HFFc6 (cell line): ENCODE data around the gene RIMS4. TPM values are rescaled to one million over a fixed set of nuclear protein-coding genes. Genes with fewer than 3 reads are reported as not detected.
"Not testable (repeated sequence)": the region's sequence is repeated elsewhere in the genome, so short reads cannot be mapped to it uniquely, and the experiment has no call there.

ENCODE experiments used
- DNase-seq: peaks from one replicate; pipeline ENCODE4 v3.0.0-alpha.2; 2018
- H3K27ac Mint-ChIP-seq: 2 replicates; pipeline ENCODE4 v1.8.0; 2020; ENCODE audit warnings: mild to moderate bottlenecking, mixed read lengths
- H3K27me3 Mint-ChIP-seq: 2 replicates; pipeline ENCODE4 v1.8.0; 2021; ENCODE audit warnings: mild to moderate bottlenecking, moderate library complexity, mixed read lengths; ENCODE audit not compliant: insufficient read depth
- H3K36me3 Mint-ChIP-seq: 2 replicates; pipeline ENCODE4 v1.8.0; 2021; ENCODE audit warnings: low read depth, mixed read lengths
- H3K4me1 Mint-ChIP-seq: 2 replicates; pipeline ENCODE4 v1.8.0; 2020; ENCODE audit warnings: low read depth, mixed read lengths
- H3K4me3 Mint-ChIP-seq: 2 replicates; pipeline ENCODE4 v1.8.0; 2020; ENCODE audit warnings: mild to moderate bottlenecking, moderate library complexity, mixed read lengths
- H3K9me3 Mint-ChIP-seq: 2 replicates; pipeline ENCODE4 v1.8.0; 2020; ENCODE audit warnings: mild to moderate bottlenecking, mixed read lengths
- total RNA-seq, 6 experiments: library from RNA; stranded (reverse); fragmentation: NEBNext Ultra II Directional; extraction: Animal tissue kit (Norgen Biotek cat#: 25700); gene quantifications; 2 replicates in 1 of 6; 3 replicates in 5 of 6; pipeline ENCODE4 v1.2.3, GENCODE V29; 2021
- TF ChIP-seq, protein P1 (sequence below): fragments of 200-600 bp; sonication (generic); IDR thresholded peaks from 2 replicates; pipeline ENCODE4 v1.5.0; 2021; ENCODE audit warnings: antibody characterized with exemption, mild to moderate bottlenecking

The RIMS4 gene
- total RNA-seq, 6 experiments from 2014 or later: not detected

DNA sequence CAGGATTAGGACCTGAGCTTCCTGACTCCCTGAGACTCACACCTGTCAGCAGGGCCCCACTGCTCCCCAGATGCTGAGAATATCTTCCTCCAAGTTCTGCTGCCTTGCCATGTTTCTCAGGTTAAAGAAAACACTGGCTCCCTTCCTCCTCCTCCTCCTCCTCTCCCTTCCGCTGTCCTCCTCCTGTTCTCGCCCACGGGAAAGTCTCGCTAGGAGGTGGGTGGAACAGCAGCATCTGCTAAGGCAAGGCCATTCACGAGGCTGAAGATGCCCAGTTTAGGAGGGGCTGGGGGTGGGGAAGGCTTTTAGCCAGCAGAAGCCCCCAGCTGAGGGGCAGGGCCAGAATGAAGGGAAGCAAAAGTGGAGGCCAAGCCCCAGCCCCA lies 40.9 kb downstream of the RIMS4 start:
- no peaks in the 10 kb centered on the region for H3K36me3 Mint-ChIP-seq
- H3K9me3 Mint-ChIP-seq: no peaks in the 10 kb centered on the region
- H3K27ac Mint-ChIP-seq: no peak overlapping the region
- no peak for DNase-seq
- TF ChIP-seq, protein P1, sequence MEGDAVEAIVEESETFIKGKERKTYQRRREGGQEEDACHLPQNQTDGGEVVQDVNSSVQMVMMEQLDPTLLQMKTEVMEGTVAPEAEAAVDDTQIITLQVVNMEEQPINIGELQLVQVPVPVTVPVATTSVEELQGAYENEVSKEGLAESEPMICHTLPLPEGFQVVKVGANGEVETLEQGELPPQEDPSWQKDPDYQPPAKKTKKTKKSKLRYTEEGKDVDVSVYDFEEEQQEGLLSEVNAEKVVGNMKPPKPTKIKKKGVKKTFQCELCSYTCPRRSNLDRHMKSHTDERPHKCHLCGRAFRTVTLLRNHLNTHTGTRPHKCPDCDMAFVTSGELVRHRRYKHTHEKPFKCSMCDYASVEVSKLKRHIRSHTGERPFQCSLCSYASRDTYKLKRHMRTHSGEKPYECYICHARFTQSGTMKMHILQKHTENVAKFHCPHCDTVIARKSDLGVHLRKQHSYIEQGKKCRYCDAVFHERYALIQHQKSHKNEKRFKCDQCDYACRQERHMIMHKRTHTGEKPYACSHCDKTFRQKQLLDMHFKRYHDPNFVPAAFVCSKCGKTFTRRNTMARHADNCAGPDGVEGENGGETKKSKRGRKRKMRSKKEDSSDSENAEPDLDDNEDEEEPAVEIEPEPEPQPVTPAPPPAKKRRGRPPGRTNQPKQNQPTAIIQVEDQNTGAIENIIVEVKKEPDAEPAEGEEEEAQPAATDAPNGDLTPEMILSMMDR: no peak
- peaks cover 6% of the 10 kb centered on the region; the same call in 1 of the 2 replicates for H3K4me1 Mint-ChIP-seq
- H3K4me3 Mint-ChIP-seq: no peak overlapping the region
- peaks cover 25% of the 10 kb centered on the region for H3K27me3 Mint-ChIP-seq

DNA sequence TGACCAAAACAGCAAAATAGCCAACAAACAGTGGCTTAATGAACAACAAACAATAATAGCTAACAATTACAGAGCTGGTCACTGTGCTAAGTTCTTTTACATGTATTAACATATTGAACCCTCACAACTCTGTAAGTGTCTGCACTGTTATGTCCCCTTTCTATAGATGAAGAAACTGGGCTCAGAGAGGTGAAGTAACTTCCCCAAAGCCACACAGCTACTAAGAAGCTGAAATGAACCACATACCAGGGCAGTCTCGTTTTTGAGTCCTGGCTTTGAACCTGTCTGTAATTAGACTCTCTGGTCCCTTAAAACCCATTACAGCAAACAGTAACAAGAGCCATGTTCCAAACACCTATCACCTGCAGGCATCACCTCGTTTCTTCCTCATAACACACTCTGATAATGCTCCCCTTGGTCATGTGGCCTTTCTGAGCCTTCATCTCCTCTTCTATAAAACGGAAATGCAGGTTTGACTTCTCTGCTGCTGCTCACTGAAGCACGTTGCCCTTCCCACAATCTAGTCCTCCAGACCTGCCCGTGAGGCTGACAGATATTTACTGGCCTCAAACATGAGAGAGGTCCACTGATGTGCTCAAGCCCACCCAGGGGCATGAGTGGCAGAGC lies 41.4 kb downstream of the RIMS4 start:
- Mint-ChIP-seq H3K27me3 (peaks cover 28% of the 10 kb centered on the region), H3K4me3 (no peak overlapping the region), H3K9me3 (no peaks in the 10 kb centered on the region), H3K27ac (no peak overlapping the region), H3K4me1 (peaks cover 6% of the 10 kb centered on the region; the same call in 1 of the 2 replicates), H3K36me3 (no peaks in the 10 kb centered on the region)
- no peak for DNase-seq
- TF ChIP-seq, protein P1: no peak

DNA sequence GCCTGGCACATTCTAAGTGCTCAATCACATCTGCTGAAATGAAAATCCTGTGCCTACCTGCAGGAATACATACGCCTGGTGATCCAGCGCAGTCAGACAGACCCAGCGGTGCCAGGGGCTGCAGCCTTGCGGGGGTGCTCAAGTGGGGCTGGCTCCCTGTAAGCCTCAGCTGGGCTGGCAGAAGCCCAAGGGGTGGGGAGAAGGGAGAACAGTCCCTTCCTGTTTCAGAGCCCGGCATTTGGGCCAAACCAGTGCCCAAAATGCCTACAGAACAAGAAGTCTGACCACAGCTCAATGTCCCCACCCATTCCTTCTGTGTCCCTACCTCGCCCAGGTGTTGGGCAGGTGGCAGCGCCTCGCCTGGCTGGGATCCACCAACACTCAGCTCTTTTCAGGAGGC lies 42.1 kb downstream of the RIMS4 start:
- TF ChIP-seq, protein P1: no peak
- H3K4me1 Mint-ChIP-seq: peaks cover 6% of the 10 kb centered on the region; the same call in 1 of the 2 replicates
- H3K27ac Mint-ChIP-seq: no peak overlapping the region
- no peaks in the 10 kb centered on the region for H3K36me3 Mint-ChIP-seq
- peaks cover 28% of the 10 kb centered on the region for H3K27me3 Mint-ChIP-seq
- no peak for DNase-seq
- no peaks in the 10 kb centered on the region for H3K9me3 Mint-ChIP-seq
- no peak overlapping the region for H3K4me3 Mint-ChIP-seq

DNA sequence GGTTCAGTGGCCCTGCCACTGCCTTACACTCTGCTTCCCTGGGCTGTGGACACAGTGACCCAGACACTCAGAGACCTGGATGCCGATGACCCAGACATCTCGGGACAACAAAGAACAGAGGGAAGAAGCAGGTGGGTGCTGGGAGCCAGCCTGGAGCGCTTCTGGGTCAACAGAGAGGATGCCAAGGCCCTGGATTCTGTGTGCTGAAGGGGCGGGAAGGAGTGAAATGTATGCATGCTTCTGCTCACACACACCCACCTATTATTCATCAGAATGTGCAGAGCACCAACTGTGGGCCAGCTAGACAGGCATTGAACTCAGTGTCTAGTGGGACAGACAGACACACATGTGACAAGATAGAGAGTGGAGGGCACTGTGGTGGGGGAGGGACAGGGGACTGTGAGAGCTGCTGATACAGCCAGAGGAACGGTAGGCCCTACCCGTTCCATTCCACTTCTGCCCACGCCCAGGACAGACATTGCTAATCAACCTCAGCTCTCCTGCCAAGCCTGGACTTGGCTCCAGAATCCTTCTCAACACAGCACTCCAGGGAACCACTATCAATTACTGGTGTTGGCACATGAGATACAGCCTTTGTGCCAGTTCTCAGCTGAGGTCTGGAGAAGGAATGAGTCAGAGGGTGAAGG lies 44.5 kb downstream of the RIMS4 start:
- no peaks in the 10 kb centered on the region for H3K9me3 Mint-ChIP-seq
- no peak for DNase-seq
- no peaks in the 10 kb centered on the region for H3K36me3 Mint-ChIP-seq
- TF ChIP-seq, protein P1: no peak
- H3K27me3 Mint-ChIP-seq: peaks cover 23% of the 10 kb centered on the region
- H3K4me1 Mint-ChIP-seq: peaks cover 6% of the 10 kb centered on the region; the same call in 1 of the 2 replicates
- H3K4me3 Mint-ChIP-seq: no peak overlapping the region
- no peak overlapping the region for H3K27ac Mint-ChIP-seq

DNA sequence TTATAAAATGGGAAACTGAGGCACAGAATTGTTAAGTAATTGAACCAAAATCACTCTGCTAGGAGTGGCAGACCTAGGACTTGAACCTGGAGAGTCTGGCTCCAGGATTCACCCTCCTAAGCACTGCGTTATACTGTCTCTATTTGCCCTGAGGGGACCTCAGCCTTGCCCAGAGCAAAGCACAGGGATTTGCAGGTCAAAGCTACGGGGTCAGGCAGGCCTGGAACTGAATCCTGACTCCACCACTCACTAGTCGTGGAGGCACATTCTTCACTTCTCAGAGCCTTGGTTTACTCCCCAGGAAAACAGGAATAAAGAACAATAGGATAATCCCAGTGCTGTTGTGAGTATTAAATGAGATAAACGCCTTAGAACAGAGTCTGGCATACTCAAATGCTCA lies 45.3 kb downstream of the RIMS4 start:
- no peak for DNase-seq
- TF ChIP-seq, protein P1: no peak
- Mint-ChIP-seq H3K4me1 (peaks cover 6% of the 10 kb centered on the region; the same call in 1 of the 2 replicates), H3K36me3 (no peaks in the 10 kb centered on the region), H3K27me3 (peaks cover 23% of the 10 kb centered on the region), H3K27ac (no peak overlapping the region), H3K4me3 (no peak overlapping the region), H3K9me3 (no peaks in the 10 kb centered on the region)

DNA sequence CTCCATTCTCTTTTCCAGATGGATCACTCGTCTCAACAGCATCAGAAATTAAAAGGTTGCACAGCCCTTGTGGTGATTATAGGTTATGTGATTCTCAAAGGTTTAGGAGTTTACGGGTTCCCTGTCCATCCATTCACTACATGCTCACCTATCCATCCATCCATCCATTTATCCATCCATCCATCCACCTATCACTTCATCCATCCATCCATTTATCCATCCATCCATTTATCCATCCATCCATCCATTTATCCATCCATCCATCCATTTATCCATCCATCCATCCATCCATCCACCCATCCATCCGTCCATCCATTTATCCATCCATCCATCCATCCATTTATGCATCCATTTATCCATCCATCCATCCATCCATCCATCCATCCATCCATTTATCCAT lies 46.5 kb downstream of the RIMS4 start:
- H3K36me3 Mint-ChIP-seq: not testable (repeated sequence)

More for the DNA sequence above, 46.5 kb downstream of the RIMS4 start:
- not testable (repeated sequence) for H3K27ac Mint-ChIP-seq, DNase-seq, H3K9me3 Mint-ChIP-seq, H3K4me3 Mint-ChIP-seq
- H3K27me3 Mint-ChIP-seq: peaks cover 22% of the 10 kb centered on the region
- peaks cover 11% of the 10 kb centered on the region; the same call in 1 of the 2 replicates for H3K4me1 Mint-ChIP-seq
